ENCODE data around the gene CFAP100. TPM values are rescaled to one million over a fixed set of nuclear protein-coding genes. Genes with fewer than 3 reads are reported as not detected.

Gene CFAP100
- total RNA-seq, 1 experiment from 2014 or later = not detected

DNA sequence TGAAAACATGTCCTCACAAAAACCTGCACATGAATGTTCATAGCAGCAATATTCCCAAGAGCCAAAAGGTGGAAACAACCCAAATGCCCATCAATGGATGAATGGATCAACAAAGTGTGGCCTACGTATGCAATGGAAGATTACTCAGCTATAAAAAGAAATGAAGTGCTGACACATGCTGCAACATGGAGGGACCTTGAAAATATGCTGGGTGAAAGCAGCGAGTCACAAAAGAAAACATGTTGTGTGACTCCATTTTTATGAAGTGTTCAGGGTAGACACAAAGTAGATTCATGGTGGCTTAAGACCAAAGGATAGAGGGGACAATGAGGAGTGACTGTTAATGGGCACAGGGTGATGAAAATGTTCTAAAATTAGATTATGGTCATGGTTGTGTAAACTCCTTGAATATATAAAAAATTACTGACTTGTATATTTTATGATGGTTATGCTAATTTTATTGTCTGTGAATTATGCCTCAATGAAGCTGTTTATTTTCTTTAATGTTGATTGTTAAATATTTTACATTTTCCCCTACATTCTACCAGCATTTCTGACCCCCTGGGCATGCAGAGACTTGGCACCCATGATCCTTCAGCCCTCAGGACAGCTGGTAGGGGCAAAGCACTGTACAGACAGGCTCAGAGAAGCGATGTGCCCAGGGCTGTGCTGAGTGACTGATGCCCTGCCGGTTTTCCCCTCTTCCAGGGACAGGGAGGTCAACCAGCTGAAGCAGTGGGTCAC, 37.8 kb downstream of the CFAP100 start:
- H3K4me3 Mint-ChIP-seq (ENCODE audit: low read depth, unreplicated experiment) = no peak overlapping the region
- CTCF ChIA-PET = interaction anchor here (0.6 kb wide), 1 partner anchor 44 kb away, joined by 3 read pairs; no protein-coding TSS in a partner anchor
- BruUV-seq (replicated peaks) = no TSS peak

DNA sequence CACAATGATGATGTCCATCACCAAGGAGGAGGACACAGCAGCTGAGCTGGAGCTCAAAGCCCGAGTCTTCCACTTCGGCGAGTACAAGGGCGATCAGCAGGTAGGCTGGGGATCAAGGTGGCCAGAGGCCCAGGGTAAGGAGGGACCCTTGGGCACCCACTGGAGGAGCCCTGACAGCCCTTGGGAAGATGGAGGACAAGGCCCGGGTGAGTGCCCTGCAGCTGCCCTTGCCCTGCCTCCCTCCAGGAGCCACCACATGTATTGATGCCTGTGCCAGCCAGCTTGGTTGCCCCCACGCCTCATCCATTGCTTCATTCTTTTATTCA, 38.4 kb downstream of the CFAP100 start:
- H3K36me3 Mint-ChIP-seq (ENCODE audit: insufficient read depth, unreplicated experiment) = peaks cover 10% of the 10 kb centered on the region
- TF ChIP-seq, protein P1, sequence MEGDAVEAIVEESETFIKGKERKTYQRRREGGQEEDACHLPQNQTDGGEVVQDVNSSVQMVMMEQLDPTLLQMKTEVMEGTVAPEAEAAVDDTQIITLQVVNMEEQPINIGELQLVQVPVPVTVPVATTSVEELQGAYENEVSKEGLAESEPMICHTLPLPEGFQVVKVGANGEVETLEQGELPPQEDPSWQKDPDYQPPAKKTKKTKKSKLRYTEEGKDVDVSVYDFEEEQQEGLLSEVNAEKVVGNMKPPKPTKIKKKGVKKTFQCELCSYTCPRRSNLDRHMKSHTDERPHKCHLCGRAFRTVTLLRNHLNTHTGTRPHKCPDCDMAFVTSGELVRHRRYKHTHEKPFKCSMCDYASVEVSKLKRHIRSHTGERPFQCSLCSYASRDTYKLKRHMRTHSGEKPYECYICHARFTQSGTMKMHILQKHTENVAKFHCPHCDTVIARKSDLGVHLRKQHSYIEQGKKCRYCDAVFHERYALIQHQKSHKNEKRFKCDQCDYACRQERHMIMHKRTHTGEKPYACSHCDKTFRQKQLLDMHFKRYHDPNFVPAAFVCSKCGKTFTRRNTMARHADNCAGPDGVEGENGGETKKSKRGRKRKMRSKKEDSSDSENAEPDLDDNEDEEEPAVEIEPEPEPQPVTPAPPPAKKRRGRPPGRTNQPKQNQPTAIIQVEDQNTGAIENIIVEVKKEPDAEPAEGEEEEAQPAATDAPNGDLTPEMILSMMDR (IDR thresholded peaks at IDR 0.05; ENCODE audit: unreplicated experiment) = no peak
- DNase-seq = no peak
- intact Hi-C loops (cut with micrococcal nuclease; ENCODE audit: unreplicated experiment) = no loop called here
- no peaks in the 10 kb centered on the region for H3K27me3 Mint-ChIP-seq (ENCODE audit: unreplicated experiment)
- CTCF ChIA-PET = no interaction called here
- BruUV-seq (replicated peaks) = no TSS peak
- no peak overlapping the region for H3K27ac Mint-ChIP-seq (ENCODE audit: unreplicated experiment)
- no peaks in the 10 kb centered on the region for H3K9me3 Mint-ChIP-seq (ENCODE audit: low read depth, unreplicated experiment)
- H3K4me3 Mint-ChIP-seq (ENCODE audit: low read depth, unreplicated experiment) = no peak overlapping the region
- H3K4me1 Mint-ChIP-seq (ENCODE audit: low read depth, unreplicated experiment) = no peaks in the 10 kb centered on the region

More for the DNA sequence above, 37.8 kb downstream of the CFAP100 start:
- TF ChIP-seq, protein P1 (IDR thresholded peaks at IDR 0.05; ENCODE audit: unreplicated experiment) = no peak
- H3K4me1 Mint-ChIP-seq (ENCODE audit: low read depth, unreplicated experiment) = no peaks in the 10 kb centered on the region
- H3K9me3 Mint-ChIP-seq (ENCODE audit: low read depth, unreplicated experiment) = no peaks in the 10 kb centered on the region
- H3K27me3 Mint-ChIP-seq (ENCODE audit: unreplicated experiment) = no peaks in the 10 kb centered on the region
- no peak overlapping the region for H3K27ac Mint-ChIP-seq (ENCODE audit: unreplicated experiment)
- intact Hi-C loops (cut with micrococcal nuclease; ENCODE audit: unreplicated experiment) = no loop called here
- no peak for DNase-seq
- peaks cover 10% of the 10 kb centered on the region for H3K36me3 Mint-ChIP-seq (ENCODE audit: insufficient read depth, unreplicated experiment)

DNA sequence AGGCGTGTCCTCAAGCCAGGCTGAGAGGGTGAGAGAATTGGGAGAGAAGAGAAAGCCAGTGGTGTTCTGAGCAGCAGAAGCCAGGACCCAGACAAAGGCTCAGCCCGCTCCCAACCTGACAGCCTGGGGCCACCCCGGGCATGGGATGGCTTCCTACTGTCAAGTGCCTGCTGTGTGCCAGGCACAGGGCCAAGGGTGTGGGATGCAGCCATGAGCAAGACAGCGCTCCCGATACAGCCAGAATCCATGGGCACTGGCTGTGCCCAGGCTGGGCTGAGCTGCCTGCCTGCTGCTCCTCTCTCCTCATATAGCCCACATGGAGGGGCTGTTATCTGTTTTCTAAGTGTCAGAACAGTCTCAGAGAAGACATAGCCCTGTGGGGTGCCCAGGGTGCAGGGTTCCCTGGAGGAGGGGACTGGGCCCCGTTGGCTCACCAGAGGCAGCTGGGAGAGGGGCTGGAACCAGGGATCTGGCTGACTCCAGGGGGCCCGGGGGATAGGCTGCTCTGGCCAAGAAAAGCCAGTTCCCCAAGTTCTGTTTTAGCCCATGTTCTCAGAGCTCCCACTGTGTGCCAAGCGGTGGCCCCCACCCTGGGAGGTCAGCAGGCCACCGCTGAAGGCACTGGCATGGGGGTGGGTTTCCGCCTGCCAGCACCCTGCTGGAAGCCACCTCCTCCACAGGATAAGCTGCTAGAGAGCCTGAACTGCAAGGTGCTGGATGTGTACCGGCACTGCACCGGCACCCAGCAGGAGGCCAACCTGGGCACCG, 39.0 kb downstream of the CFAP100 start:
- no peak for DNase-seq
- CTCF ChIA-PET = no interaction called here
- Mint-ChIP-seq H3K4me1 (ENCODE audit: low read depth, unreplicated experiment) (no peaks in the 10 kb centered on the region), H3K36me3 (ENCODE audit: insufficient read depth, unreplicated experiment) (peaks cover 12% of the 10 kb centered on the region), H3K27ac (ENCODE audit: unreplicated experiment) (no peak overlapping the region), H3K9me3 (ENCODE audit: low read depth, unreplicated experiment) (no peaks in the 10 kb centered on the region), H3K27me3 (ENCODE audit: unreplicated experiment) (no peaks in the 10 kb centered on the region), H3K4me3 (ENCODE audit: low read depth, unreplicated experiment) (no peak overlapping the region)
- TF ChIP-seq, protein P1 (IDR thresholded peaks at IDR 0.05; ENCODE audit: unreplicated experiment) = no peak
- BruUV-seq (replicated peaks) = no TSS peak
- intact Hi-C loops (cut with micrococcal nuclease; ENCODE audit: unreplicated experiment) = no loop called here

DNA sequence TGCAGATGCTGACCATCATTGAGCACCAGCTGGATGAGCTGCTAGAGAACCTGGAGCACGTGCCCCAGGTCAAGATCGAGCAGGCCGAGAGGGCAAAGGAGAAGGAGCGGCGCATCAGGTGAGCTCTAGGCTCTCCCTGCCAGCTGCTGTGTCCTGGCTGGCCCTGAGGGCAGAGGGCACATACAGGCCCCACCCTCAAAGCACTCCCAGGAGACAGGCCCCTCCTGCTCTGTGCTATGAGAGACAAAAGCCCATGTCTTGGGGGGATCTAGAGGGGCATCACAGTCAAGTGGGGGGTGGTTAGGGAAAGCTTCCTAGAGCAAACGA, 39.5 kb downstream of the CFAP100 start:
- H3K4me1 Mint-ChIP-seq (ENCODE audit: low read depth, unreplicated experiment) = no peaks in the 10 kb centered on the region
- CTCF ChIA-PET = no interaction called here
- intact Hi-C loops (cut with micrococcal nuclease; ENCODE audit: unreplicated experiment) = no loop called here

More for the DNA sequence above, 39.5 kb downstream of the CFAP100 start:
- Mint-ChIP-seq H3K27ac (ENCODE audit: unreplicated experiment) (no peak overlapping the region), H3K9me3 (ENCODE audit: low read depth, unreplicated experiment) (no peaks in the 10 kb centered on the region), H3K27me3 (ENCODE audit: unreplicated experiment) (no peaks in the 10 kb centered on the region), H3K36me3 (ENCODE audit: insufficient read depth, unreplicated experiment) (peaks cover 17% of the 10 kb centered on the region), H3K4me3 (ENCODE audit: low read depth, unreplicated experiment) (no peak overlapping the region)
- no TSS peak for BruUV-seq (replicated peaks)
- DNase-seq = no peak
- TF ChIP-seq, protein P1 (IDR thresholded peaks at IDR 0.05; ENCODE audit: unreplicated experiment) = no peak

All from Calu3 (cell line).